ENCODE results near the gene TADA2A.

Gene TADA2A

DNA sequence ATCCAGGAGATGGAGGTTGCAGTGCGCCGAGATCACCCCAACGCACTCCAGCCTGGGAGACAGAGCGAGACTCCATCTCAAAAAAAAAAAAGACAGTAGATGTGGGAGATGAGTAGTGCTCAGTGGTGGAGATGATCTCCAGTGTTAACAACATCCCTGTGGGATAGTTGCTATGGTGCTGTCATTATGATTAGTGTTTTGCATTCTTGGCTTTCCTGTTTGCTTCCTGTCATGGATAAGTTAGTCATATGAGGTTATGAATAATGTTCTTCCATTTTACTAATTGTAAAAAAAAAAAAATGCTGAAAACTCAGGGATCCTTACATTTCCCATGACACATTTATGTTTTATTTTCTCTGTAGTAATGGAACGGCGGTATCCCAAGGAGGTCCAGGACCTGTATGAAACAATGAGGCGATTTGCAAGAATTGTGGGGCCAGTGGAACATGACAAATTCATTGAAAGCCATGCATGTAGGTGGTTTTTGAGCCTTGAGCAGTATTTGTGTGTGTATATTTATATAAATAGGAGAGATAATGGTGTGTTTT lies 58.5 kb downstream of the TADA2A start:
- no peak for DNase-seq

DNA sequence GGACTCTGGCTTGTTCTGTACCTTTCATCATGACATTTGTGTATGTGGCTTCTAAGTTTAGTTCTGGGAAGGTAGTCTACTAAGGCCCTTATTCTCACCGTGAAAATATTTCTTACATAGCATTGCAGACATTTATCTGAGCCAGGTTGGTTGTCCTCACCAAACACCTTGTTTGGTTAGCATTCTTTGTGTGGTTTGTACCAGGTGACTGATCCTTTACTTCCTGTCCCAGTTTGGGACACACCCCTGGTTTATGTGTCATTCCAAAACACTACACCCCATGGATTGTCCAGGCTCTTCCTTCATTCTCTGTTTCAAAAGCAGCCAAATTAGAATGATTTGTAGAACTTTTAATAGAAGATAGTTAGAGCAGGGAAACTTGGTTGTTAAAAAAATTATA lies 59.8 kb downstream of the TADA2A start:
- no peak for DNase-seq

DNA sequence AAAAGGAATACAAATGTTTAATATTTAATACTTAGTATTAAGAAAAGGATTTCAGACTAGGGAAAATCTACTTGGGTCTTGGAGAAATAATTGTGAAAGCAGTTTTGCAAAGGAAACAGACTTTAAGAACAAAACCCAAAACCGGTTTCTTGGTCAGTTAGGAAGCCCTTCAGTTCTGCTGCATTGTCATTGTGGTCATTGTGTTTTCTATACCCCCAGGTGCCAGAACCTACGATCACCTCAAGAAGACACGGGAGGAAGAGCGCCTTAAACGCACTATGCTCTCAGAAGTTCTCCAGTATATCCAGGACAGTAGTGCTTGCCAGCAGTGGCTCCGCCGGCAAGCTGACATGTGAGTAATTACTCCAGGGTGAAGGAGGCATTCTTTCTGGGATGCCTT lies 63.5 kb downstream of the TADA2A start:
- DNase-seq = no peak

DNA sequence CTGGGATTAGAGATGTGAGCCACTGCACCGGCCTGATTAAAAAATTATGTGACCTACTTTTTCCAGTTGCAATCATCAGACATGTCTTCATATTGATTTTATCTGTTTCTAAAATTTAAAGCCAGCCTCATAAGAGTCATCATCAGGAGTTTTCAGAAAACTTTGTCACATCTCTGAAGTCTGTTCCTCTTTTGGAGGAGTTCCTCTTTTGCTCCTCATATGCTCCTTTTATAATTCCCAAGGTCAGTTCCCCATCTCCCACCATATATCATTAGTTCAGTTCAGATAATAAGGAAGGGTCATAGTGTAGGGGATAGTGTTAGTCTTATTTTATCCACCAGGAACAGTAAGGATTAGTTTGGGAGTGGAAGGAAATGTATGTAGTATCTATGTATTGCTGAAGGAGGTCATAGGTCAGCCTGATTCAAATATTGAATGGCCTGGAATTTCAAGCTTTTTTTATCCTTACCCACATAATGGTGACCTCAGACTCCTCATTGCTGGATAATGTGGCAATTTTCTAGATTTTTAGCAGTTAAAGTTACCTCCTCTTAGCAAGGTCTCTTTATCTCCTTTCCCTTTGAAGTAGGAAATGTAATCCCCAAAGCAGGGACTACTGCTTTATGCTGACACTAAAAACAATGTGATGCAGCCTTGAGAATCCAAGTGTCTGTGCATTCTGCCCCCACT lies 69.2 kb downstream of the TADA2A start:
- DNase-seq = no peak

DNA sequence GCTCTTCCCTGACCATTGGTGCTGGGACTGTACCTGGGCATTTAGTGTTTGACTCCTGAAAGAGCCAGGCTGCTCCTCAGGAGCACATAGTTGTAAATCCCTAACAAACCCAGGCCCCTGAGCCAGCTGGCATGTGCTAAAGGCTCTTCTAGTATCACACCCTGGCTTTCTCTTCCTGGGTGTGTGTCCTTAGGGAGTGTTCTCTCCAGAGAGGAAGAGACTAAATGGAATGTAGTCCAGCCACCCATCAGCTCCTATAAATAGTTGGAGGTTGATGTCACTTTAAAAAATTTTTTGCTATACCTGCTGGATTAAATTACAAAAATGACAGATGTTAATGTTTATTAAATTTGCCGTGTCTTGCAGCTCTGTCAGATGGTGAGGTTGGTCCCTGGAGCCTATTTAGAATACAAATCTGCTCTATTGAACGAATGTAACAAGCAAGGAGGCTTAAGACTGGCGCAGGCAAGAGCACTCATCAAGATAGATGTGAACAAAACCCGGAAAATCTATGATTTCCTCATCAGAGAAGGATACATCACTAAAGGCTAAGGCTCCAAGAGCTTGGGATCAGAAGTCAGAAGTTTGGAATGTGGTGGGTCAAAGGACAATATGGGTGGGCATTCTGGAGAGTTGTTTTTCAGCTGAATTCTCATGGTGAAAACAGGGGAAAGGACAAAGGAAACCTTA lies 69.9 kb downstream of the TADA2A start:
- no peak for DNase-seq

DNA sequence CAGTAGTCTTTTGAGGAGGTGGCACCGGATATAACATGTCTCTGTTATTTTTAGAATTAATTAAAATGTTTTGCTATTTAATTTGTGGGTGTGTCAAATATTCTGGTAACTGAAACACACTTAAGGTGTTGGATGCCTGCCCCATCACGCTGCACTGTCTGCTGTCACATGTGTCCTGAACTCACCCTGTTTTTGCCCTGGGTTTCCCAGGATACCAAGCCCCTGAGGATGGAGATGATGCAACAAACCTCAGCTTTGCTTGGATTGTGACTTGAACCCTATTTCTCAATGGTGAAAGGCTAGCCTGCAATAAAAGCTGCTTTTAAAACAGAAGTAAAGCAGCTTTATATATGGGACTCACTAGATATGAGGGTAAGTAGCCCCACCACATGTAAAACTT lies 71.5 kb downstream of the TADA2A start:
- no peak for DNase-seq

DNA sequence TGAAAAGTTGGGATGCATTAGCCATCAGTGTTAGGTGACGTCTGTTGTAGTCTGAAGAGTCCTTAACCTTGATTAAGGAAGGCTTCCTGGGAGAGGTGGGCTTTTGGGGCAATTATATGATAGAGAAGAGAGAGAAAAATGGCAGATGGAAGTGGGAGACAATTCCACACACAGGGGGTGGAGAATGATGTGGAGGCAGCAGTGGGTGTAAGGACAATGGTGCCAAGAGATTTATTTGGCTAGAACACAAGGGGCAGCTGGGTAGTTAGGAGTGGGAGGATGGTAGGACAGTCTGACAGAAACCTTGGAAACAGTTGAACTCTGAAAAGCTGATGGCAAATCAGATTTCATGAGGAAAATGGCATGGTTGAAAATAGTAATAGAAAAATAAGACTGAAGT lies 72.3 kb downstream of the TADA2A start:
- DNase-seq = no peak

DNA sequence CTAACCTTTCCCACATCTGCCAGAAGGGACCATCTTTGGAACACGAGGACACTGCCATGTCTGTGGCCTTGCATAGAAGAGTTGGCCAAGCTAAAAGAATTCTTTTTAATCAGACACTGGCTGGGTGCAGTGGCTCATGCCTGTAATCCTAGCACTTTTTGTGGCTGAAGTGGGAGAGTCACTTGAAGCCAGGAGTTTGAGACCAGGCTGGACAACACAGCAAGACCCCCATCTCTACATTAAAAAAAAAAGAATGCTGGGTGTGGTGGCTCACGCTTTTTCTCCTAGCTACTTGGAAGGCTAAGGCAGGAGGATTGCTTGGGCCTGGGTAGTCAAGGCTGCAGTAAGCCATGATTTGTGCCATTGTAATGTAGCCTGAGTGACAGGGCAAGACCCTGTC lies 73.7 kb downstream of the TADA2A start:
- DNase-seq = no peak

DNA sequence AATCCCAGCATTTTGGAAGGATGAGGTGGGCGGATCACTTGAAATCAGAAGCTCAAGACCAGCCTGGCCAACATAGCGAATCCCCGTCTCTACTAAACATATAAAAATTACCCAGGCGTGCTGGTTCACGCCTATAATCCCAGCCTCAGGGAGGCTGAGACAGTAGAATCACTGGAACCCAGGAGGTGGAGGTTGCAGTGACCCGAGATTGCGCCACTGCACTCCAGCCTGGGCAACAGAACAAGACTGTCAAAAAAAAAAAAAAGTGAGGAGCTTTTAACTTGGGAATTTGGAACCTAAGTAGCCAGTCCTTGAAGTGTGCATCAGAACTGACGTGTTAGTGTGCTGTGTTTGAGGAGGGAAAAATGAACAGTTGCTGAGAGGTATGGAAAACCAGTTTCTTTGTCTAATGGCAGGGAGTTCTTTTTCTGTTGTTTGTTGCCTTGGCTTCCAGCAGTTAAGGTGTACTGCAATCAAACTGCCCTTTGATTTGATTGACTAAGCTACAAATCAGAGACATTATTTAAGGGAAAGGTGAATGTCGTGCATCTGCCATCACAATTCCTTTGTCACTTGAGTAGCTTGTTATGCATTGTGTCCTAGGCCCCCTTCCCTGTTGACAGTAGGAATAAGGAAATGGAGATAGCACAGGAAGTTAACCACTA lies 74.4 kb downstream of the TADA2A start:
- DNase-seq = no peak

DNA sequence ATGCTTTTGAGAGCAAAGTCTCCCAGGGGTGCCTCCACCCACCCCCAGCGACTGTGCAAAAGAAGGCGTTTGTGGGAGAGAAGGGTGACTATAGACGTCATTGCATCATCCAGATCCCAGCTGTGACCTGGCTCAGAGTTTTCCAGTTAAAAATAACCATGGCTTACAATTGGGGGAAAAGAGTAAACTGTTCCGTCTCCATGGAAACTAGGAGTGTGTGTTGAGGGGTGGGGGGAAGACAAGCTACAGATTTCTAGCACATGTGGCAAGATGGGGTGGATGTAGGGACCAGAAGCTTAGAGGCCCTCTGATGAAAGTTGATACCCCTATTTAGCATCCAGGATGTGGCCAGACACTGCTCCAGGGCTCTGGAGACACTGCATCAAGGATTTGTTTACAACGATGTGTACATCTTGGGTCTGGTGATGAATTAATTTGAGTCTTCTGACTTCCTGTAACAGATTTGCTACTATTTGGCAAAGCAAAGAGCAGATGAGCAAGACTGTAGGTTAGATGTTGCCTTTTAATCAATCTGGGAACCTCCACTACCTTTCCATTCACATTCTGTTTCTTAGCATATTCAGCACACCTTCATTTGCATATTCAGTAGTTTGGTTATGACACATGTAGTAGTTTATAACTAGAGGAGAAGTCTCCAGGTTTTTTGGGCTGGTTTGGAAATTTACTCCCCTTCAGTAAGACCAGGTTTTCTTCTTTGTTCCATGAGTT lies 76.8 kb downstream of the TADA2A start:
- DNase-seq = no peak

DNA sequence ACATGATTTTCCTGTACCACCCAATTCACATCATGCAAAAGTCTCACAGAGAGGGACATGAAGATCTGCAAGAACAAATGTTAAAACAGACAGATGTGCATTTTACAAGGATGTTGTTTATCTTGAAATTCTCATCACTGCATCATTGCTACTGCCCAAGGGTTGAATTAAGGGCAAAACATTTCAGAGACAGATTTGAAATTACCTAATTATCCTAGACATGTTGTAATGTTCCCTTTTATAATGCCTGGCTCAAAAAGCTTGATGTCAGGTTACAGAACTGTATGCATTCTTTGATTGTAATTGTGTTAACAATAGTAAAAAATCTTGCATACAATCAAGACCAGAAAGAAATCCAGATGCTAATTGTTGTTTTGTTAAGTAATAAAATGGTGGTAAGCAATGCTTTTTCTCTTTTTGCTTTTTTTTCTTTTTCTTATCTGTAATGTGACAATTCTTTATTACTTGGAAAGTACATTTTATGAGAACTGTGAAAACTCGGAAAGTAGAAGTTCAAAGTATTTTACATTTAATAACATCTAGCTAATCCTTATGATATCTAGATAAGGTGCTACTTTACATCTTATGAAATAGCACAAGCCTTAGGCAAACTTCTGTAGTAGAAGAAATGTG lies 79.4 kb downstream of the TADA2A start:
- no peak for DNase-seq

DNA sequence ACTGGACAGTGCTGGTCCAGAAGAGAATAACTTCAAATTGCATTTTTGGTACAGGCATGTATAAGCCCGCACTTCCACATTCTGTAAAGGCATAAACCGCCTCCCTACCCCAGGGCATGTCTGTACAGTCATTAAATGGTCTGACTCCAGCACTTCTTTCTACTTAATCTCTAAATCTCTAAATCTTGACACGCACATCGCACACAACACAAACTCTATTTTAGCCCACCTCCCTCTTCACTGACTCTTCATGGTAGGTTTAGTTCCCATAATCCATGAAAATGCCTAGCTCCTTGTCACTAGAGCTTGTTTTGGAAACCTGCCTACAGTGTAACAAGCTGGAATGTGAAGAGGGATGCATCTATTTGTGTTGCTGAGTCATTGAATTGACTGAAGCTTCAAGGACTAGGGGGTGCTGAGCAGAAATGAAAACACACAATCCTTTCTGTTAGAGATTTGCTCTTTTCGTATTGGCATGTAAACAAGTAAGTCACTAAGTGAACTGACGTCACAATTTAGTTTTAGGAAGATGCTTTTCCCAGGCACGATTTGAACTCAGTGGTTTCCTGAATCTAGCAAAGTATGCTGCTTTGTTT lies 81.4 kb downstream of the TADA2A start:
- DNase-seq = peak; percentile 91

DNA sequence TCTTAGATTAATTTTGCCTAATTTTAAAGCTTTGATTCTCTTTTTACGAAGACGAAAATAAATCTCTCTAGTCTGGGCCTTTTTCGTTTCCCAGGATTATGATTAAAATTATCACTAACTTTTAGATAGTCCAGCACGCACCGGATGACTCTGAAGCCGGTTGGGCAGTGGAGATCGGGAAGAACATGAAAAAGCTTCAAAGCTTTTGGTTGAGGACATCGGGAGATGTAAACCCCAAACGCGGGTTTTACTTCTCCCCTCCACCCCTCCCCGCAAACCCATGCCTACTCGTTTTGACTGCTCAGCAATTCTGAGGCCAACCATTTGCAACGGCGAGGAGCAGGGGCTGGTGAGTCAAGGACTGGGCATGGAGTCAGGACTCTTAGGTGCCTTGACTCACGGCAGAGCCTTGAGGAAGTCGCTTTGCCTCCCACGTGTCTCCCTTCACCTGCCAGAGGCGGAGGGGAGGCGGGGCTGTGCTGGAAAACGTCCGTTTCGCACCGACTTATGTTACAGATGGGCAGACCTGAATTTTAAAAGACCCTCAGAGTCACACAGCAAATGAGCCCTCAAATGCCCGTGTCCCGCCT lies 82.0 kb downstream of the TADA2A start:
- DNase-seq = peak; percentile 42

DNA sequence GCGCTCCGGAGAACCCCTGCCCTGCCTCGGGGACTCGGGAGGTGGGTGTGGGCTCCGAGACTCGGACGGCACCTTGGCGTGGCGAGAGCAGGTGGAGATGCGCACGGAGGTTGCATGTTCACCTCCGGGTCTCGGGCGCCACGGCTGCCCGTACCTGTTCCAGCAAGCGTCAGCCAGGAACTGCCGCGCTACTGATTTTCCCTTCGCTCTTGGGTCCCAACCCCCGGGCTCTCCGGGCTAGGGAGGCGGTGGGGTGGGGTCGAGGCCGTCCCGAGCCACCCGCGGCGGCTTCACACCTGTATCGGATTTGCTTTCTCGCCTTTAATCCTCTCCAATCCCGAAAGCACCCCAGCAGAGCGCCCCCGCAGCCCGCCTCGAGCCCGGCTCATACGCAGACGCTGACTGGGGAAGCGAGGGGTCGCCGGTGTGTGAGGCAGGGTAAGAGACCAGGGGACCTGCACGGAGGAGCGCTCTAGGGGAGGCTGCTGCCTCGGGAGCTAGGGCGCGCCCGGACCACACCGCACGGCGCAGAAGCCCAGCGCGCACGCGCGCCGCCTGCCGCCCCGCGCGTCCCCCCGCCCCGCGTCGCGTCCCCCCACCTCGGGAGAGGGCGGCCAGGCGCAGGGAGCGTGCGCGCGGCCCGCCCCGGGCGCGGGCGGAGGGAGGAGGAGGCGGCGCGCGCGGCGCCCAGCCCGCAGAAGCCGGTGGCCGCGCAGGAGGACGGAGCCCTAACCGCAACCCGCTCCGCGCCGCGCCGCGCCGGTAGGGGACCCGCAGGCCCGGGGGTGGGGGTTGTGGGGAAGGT lies 82.7 kb downstream of the TADA2A start, which contains the start of gene DUSP14:
Gene DUSP14 (plus strand): TSS at position 695 of the 805 bp plus-strand sequence. CDS start 22,382 bp downstream, outside the sequence.
- no peak for DNase-seq

DNA sequence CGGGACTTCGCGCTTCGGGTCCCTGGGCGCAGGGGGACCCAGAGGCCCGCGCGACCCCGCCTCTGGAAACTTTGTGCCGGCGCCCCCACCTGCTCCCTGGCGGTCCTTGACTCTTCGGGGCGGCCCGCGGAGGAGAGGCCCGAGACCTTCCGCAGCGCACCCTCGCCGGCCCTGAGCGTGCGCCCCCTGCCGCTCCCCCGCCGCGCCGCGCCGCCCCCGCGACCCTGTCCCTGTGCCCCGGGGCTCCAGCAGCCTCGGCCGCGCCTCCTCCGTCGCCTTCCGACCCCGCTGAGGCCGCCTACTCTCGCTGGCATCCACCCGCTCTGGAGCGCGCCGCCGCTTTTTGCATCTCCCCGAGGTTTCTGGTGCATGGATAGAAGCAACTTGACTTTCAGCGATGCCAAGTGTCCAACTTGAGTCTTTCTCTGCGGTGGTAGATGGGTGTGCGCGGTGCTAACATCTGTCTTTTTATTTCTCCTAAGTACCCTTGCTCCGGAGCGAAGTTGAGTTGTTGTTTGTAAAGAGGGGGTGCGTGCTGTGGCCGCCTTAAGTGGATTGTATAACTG lies 83.4 kb downstream of the TADA2A start:
- no peak for DNase-seq

DNA sequence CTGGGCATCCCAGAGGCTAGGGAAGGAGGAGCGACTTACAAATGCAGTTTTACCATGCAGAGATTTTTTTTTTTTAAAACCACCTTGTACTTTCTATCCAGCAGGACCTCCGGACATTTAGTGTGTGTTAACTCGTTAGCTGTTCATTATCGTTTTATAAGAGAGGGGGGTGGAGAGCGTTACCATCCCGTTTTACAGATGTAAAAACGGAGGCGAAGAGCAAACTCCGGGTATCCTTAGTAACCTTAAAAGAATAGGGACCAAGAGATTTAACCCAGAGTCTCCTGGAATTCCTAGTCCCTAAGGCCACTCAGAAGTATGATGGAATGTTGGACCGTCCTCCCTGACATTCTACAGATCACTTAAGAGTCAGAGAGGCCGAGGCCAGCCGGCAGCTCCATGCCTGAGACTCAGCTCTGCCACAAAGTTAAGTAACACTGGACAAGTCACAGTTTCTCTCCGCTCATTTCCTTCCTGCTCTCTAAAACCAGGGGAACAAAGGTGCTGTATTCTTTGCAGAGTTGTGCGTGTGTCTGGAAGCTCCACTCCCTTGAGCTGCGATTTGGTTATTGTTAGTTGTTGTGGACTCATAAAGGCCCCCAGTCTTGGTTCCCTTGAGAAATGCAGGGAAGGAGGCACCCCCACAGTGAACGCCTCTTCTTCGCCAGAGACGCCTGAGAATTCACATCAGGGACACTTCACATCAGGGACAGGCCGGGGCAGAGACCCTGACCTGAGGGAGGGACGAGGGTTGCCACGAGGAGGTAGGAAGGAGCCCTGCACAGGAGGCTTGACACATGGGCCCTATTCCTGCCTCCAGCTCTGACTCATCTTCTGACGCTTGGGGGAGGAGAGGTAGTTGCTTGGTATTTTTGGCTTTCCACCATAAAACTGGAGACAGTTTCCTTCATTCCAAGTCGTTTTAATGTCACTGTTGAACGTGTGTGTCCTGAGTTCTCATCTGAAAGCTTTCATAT lies 84.2 kb downstream of the TADA2A start:
- DNase-seq = no peak

DNA sequence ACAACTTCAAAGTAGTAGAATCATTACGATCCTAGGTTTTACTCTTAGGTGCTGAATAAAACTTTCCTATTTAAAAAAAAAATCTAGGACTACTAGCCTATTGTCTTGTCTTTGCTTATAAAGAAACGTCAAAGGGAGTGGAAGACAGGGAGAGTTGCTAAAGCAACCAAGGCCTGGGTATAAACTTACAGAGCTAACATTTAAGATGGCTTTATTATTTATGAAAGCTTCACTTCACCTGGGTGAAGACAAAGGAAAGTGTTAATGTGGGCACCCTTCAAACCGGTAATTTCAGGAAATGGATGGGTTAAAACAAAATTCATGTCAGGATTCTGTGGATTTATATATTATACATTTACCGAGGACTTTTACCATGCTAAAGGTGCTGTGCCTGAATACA lies 85.5 kb downstream of the TADA2A start:
- DNase-seq = no peak

DNA sequence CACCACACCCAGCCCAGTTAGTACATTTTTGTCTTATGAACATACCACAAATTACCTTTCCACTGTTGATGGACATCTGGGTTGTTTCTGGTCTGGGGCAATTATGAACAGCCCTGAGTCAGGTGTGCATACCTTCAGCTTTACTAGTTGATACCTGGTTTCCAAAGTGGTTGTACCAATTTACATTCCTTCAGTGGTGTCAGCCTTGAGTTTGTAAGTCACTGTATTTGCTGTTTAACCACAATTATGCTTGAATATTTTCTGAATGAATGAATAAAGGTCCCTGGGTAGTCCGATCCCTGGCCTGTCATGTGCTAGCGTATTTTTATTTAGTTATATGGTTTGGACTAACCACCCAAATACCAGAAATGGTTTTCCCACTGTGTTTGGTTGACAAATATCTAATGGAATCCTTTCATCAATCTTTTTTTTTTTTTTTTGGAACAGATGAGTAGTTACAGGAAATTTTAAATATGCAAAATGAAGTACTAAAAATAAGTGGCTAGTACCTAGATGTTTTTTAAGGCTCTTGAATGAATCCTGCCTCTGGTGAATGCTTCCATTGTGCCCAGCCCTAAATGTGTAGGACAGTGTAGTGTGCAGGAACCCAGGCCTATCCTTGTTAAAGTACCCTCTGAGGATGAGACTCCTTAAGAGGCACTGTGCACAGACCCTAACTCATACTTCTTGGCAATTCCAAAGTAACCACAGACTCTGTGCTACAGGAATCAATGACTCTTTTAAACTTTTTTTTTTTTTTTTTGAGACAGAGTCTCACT lies 86.8 kb downstream of the TADA2A start:
- DNase-seq = no peak

All from NCI-H2029 treated with DMSO at 0.1 percent for 48 hours (cell line).